WTC11 (cell line): ENCODE results near the gene PIWIL4. TPM values are rescaled to one million over a fixed set of nuclear protein-coding genes. Genes with fewer than 3 reads are reported as not detected.

Source experiments
- ATAC-seq: fragments of 200-7000 bp; cut with Tn5 transposase; 2 replicates; pipeline ENCODE4 v1.10.0; 2021; ENCODE audit warnings: mild to moderate bottlenecking, moderate library complexity
- CTCF ChIA-PET: fragments of 300-600 bp; sonication (Branson Sonifier 250); formaldehyde crosslinking; loops from one replicate; lab custom pipeline; 2021; ENCODE audit warnings: antibody characterized with exemption; lab: Charles Lee
- POLR2A ChIA-PET: fragments of 350-600 bp; sonication (Branson Sonifier 250); formaldehyde crosslinking; loops from one replicate; lab custom pipeline; 2021; ENCODE audit warnings: antibody characterized with exemption; lab: Charles Lee
- DNase-seq: peaks from one replicate; pipeline ENCODE4 v3.0.0; 2021; ENCODE audit warnings: low spot score
- H3K27ac Mint-ChIP-seq: 2 replicates; pipeline ENCODE4 v1.8.0; 2021; ENCODE audit warnings: mixed read lengths
- H3K27me3 Mint-ChIP-seq: 2 replicates; pipeline ENCODE4 v1.8.0; 2021; ENCODE audit warnings: low read depth, mild to moderate bottlenecking, moderate library complexity, mixed read lengths
- H3K36me3 Mint-ChIP-seq: 2 replicates; pipeline ENCODE4 v1.8.0; 2021; ENCODE audit warnings: mixed read lengths
- H3K4me1 Mint-ChIP-seq: 2 replicates; pipeline ENCODE4 v1.8.0; 2022; ENCODE audit warnings: mixed read lengths
- H3K4me3 Mint-ChIP-seq: 2 replicates; pipeline ENCODE4 v1.8.0; 2021; ENCODE audit warnings: mild to moderate bottlenecking, moderate library complexity, mixed read lengths
- H3K9me3 Mint-ChIP-seq: 2 replicates; pipeline ENCODE4 v1.8.0; 2021; ENCODE audit warnings: mixed read lengths
- CBFB ChIP-seq: sonication (generic); formaldehyde crosslinking; IDR thresholded peaks from 2 replicates; pipeline ENCODE4 v1.8.1; 2022; ENCODE audit warnings: mild to moderate bottlenecking, low read depth, missing genetic modification reagents
- CREM ChIP-seq: sonication (generic); formaldehyde crosslinking; IDR thresholded peaks from 2 replicates; pipeline ENCODE4 v1.8.1; 2022; ENCODE audit warnings: mild to moderate bottlenecking, missing genetic modification reagents, moderate library complexity
- HMGXB4 ChIP-seq: sonication (generic); formaldehyde crosslinking; IDR thresholded peaks from 2 replicates; pipeline ENCODE4 v1.8.1; 2023; ENCODE audit warnings: mild to moderate bottlenecking, moderate library complexity, missing genetic modification reagents
- SMAD4 ChIP-seq: sonication (generic); formaldehyde crosslinking; IDR thresholded peaks from 2 replicates; pipeline ENCODE4 v1.8.0; 2022; ENCODE audit warnings: mild to moderate bottlenecking, missing genetic modification reagents
- ZNF138 ChIP-seq: sonication (generic); formaldehyde crosslinking; conservative IDR thresholded peaks from 2 replicates; pipeline ENCODE4 v1.8.1; 2022; ENCODE audit warnings: mild to moderate bottlenecking, moderate library complexity, missing genetic modification reagents
- ZNF232 ChIP-seq: sonication (generic); formaldehyde crosslinking; IDR thresholded peaks from 2 replicates; pipeline ENCODE4 v1.8.0; 2022; ENCODE audit warnings: mild to moderate bottlenecking, missing genetic modification reagents
- ZNF263 ChIP-seq: sonication (generic); formaldehyde crosslinking; IDR thresholded peaks from 2 replicates; pipeline ENCODE4 v1.8.1; 2022; ENCODE audit warnings: low read depth, mild to moderate bottlenecking, moderate library complexity, missing genetic modification reagents
- ZNF281 ChIP-seq: sonication (generic); formaldehyde crosslinking; IDR thresholded peaks from 2 replicates; pipeline ENCODE4 v1.8.0; 2023; ENCODE audit warnings: mild to moderate bottlenecking, missing genetic modification reagents
- ZNF396 ChIP-seq: fragments of 250-450 bp; sonication (Bioruptor Pico); IDR thresholded peaks from 2 replicates; pipeline ENCODE4 v1.8.0; 2021; ENCODE audit warnings: mild to moderate bottlenecking, moderate library complexity, borderline replicate concordance
- total RNA-seq: library from RNA; stranded (reverse); gene quantifications from 3 replicates; pipeline ENCODE4 v1.2.3, GENCODE V29; 2021
- TF ChIP-seq, protein P1 (sequence below): fragments of 250-450 bp; sonication (Bioruptor Pico); IDR thresholded peaks from 2 replicates; pipeline ENCODE4 v1.9.0; 2021; ENCODE audit warnings: mild to moderate bottlenecking, borderline replicate concordance
- TF ChIP-seq, protein P2 (sequence below): sonication (generic); formaldehyde crosslinking; IDR thresholded peaks from 2 replicates; pipeline ENCODE4 v1.8.0; 2022; ENCODE audit warnings: mild to moderate bottlenecking, missing genetic modification reagents
- TF ChIP-seq, protein P3 (sequence below): sonication (generic); formaldehyde crosslinking; IDR thresholded peaks from 2 replicates; pipeline ENCODE4 v1.8.1; 2023; ENCODE audit warnings: mild to moderate bottlenecking, missing genetic modification reagents, moderate library complexity
- TF ChIP-seq, protein P4 (sequence below): sonication (generic); formaldehyde crosslinking; conservative IDR thresholded peaks from 2 replicates; pipeline ENCODE4 v1.8.1; 2023; ENCODE audit warnings: mild to moderate bottlenecking, low read depth, missing genetic modification reagents, moderate library complexity

PIWIL4 gene
- total RNA-seq, 1 experiment from 2014 or later: 0.33 TPM

GRCh38 chr11:94584978-94585377 lies 17.8 kb downstream of the PIWIL4 start (continued):
- TF ChIP-seq, protein P1, sequence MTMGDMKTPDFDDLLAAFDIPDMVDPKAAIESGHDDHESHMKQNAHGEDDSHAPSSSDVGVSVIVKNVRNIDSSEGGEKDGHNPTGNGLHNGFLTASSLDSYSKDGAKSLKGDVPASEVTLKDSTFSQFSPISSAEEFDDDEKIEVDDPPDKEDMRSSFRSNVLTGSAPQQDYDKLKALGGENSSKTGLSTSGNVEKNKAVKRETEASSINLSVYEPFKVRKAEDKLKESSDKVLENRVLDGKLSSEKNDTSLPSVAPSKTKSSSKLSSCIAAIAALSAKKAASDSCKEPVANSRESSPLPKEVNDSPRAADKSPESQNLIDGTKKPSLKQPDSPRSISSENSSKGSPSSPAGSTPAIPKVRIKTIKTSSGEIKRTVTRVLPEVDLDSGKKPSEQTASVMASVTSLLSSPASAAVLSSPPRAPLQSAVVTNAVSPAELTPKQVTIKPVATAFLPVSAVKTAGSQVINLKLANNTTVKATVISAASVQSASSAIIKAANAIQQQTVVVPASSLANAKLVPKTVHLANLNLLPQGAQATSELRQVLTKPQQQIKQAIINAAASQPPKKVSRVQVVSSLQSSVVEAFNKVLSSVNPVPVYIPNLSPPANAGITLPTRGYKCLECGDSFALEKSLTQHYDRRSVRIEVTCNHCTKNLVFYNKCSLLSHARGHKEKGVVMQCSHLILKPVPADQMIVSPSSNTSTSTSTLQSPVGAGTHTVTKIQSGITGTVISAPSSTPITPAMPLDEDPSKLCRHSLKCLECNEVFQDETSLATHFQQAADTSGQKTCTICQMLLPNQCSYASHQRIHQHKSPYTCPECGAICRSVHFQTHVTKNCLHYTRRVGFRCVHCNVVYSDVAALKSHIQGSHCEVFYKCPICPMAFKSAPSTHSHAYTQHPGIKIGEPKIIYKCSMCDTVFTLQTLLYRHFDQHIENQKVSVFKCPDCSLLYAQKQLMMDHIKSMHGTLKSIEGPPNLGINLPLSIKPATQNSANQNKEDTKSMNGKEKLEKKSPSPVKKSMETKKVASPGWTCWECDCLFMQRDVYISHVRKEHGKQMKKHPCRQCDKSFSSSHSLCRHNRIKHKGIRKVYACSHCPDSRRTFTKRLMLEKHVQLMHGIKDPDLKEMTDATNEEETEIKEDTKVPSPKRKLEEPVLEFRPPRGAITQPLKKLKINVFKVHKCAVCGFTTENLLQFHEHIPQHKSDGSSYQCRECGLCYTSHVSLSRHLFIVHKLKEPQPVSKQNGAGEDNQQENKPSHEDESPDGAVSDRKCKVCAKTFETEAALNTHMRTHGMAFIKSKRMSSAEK (CRISPR knock-in tag): no peak
- TF ChIP-seq HMGXB4: no peak
- TF ChIP-seq ZNF232: no peak

- Mint-ChIP-seq H3K36me3 (no peaks in the 10 kb centered on the region), H3K27me3 (peaks cover 12% of the 10 kb centered on the region), H3K4me3 (no peak overlapping the region), H3K27ac (no peak overlapping the region), H3K4me1 (no peaks in the 10 kb centered on the region), H3K9me3 (no peaks in the 10 kb centered on the region)
- no peak for ATAC-seq
- CTCF ChIA-PET: no interaction called here
- DNase-seq: no peak
- POLR2A ChIA-PET: no interaction called here
- TF ChIP-seq, protein P2, sequence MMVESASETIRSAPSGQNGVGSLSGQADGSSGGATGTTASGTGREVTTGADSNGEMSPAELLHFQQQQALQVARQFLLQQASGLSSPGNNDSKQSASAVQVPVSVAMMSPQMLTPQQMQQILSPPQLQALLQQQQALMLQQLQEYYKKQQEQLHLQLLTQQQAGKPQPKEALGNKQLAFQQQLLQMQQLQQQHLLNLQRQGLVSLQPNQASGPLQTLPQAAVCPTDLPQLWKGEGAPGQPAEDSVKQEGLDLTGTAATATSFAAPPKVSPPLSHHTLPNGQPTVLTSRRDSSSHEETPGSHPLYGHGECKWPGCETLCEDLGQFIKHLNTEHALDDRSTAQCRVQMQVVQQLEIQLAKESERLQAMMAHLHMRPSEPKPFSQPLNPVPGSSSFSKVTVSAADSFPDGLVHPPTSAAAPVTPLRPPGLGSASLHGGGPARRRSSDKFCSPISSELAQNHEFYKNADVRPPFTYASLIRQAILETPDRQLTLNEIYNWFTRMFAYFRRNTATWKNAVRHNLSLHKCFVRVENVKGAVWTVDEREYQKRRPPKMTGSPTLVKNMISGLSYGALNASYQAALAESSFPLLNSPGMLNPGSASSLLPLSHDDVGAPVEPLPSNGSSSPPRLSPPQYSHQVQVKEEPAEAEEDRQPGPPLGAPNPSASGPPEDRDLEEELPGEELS (CRISPR knock-in tag): no peak
- TF ChIP-seq, protein P1 (CRISPR knock-in tag): no peak
- TF ChIP-seq ZNF138 (CRISPR knock-in tag) (no peak), SMAD4 (no peak), ZNF281 (CRISPR knock-in tag) (no peak), ZNF263 (CRISPR knock-in tag) (no peak), ZNF396 (CRISPR knock-in tag) (no peak), CBFB (CRISPR knock-in tag) (no peak), CREM (CRISPR knock-in tag) (no peak)
- TF ChIP-seq, protein P3, sequence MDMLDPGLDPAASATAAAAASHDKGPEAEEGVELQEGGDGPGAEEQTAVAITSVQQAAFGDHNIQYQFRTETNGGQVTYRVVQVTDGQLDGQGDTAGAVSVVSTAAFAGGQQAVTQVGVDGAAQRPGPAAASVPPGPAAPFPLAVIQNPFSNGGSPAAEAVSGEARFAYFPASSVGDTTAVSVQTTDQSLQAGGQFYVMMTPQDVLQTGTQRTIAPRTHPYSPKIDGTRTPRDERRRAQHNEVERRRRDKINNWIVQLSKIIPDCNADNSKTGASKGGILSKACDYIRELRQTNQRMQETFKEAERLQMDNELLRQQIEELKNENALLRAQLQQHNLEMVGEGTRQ: no peak
- TF ChIP-seq, protein P4, sequence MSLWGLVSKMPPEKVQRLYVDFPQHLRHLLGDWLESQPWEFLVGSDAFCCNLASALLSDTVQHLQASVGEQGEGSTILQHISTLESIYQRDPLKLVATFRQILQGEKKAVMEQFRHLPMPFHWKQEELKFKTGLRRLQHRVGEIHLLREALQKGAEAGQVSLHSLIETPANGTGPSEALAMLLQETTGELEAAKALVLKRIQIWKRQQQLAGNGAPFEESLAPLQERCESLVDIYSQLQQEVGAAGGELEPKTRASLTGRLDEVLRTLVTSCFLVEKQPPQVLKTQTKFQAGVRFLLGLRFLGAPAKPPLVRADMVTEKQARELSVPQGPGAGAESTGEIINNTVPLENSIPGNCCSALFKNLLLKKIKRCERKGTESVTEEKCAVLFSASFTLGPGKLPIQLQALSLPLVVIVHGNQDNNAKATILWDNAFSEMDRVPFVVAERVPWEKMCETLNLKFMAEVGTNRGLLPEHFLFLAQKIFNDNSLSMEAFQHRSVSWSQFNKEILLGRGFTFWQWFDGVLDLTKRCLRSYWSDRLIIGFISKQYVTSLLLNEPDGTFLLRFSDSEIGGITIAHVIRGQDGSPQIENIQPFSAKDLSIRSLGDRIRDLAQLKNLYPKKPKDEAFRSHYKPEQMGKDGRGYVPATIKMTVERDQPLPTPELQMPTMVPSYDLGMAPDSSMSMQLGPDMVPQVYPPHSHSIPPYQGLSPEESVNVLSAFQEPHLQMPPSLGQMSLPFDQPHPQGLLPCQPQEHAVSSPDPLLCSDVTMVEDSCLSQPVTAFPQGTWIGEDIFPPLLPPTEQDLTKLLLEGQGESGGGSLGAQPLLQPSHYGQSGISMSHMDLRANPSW: no peak
Measured at GRCh38 chr11:94585399-94585798, 18.2 kb downstream of the PIWIL4 start.
